HepG2 (cell line): ENCODE measurements around the gene NR3C2. TPM values are rescaled to one million over a fixed set of nuclear protein-coding genes. Genes with fewer than 3 reads are reported as not detected.

Source experiments
- ATAC-seq: fragments of 200-7000 bp; cut with Tn5 transposase; 3 replicates; pipeline ENCODE4 v1.9.1; 2020; ENCODE audit warnings: mild to moderate bottlenecking, moderate library complexity
- BruUV-seq: library from RNA; stranded (reverse); fragments of 400-500 nt; replicated peaks from 2 replicates; lab custom pipeline; 2021; lab: Mats Ljungman, UMichigan
- CTCF ChIA-PET: fragments of 300-600 bp; formaldehyde crosslinking; extraction: SDS; loops from one replicate; lab custom pipeline; 2021; ENCODE audit warnings: low total read pairs, inconsistent platforms, low intra/inter-chr PET ratio; lab: Yijun Ruan, JAX
- POLR2A ChIA-PET: fragments of 350-600 bp; sonication (Branson Sonifier 250); formaldehyde crosslinking; loops from one replicate; lab custom pipeline; 2020; ENCODE audit warnings: antibody characterized with exemption, inconsistent platforms; lab: Yijun Ruan, JAX
- DNase-seq: peaks from one replicate; pipeline ENCODE4 v3.0.0-alpha.2; 2015; ENCODE audit warnings: low spot score
- FAIRE-seq: peaks from 3 replicates; lab custom pipeline; 2011; peaks lifted over from hg19 to GRCh38; lab: Jason Lieb, UNC
- H2AFZ ChIP-seq: one replicate; pipeline ENCODE4 v1.6.1; 2011; ENCODE audit warnings: low read length, inconsistent platforms
- H3K27ac ChIP-seq: fragments of 300-600 bp; 3 replicates; pipeline ENCODE4 v1.8.0; 2011; ENCODE audit warnings: mixed run types, mild to moderate bottlenecking, mixed read lengths, low read length, inconsistent platforms; ENCODE audit not compliant: insufficient read depth; ENCODE audit errors: extremely low read length
- H3K27me3 ChIP-seq, 2 experiments: fragments of 200-600 bp in 1 of 2; 2 replicates in 1 of 2; 3 replicates in 1 of 2; pipeline versions ENCODE4 v1.6.0 to v1.8.0; 2011; ENCODE audit warnings: low read length in 2 of 2, mild to moderate bottlenecking in 2 of 2, moderate library complexity in 2 of 2, inconsistent platforms in 1 of 2; ENCODE audit not compliant: insufficient read depth in 2 of 2, control insufficient read depth in 1 of 2
- H3K36me3 ChIP-seq, 2 experiments: fragments of 200-600 bp in 1 of 2; replicated peaks in 1 of 2; 2 replicates in 1 of 2; 3 replicates in 1 of 2; pipeline versions ENCODE4 v1.5.1 to v1.8.0; 2011; ENCODE audit warnings: low read length in 2 of 2, inconsistent platforms in 1 of 2; ENCODE audit not compliant: insufficient read depth in 2 of 2, control insufficient read depth in 1 of 2
- H3K4me1 ChIP-seq: 2 replicates; pipeline ENCODE4 v1.5.1; 2012; ENCODE audit warnings: low read length, inconsistent platforms; ENCODE audit not compliant: insufficient read depth
- H3K4me2 ChIP-seq: 2 replicates; pipeline ENCODE4 v1.6.0; 2011; ENCODE audit warnings: low read depth, low read length, inconsistent platforms
- H3K4me3 ChIP-seq, 3 experiments: fragments of 200-600 bp in 1 of 3; sonication (generic), shearing (Covaris generic) in 1 of 3; replicated peaks in 1 of 3; 2 replicates each; pipeline ENCODE4 v1.5.1; 2011 to 2016; ENCODE audit warnings: low read length in 3 of 3, inconsistent platforms in 2 of 3, low read depth in 2 of 3, mild to moderate bottlenecking in 2 of 3, control low read depth in 1 of 3, mixed read lengths in 1 of 3; ENCODE audit not compliant: insufficient read depth in 1 of 3
- H3K79me2 ChIP-seq: one replicate; pipeline ENCODE4 v1.6.1; 2011; ENCODE audit warnings: low read length, inconsistent platforms; ENCODE audit not compliant: insufficient read depth
- H3K9ac ChIP-seq: 2 replicates; pipeline ENCODE4 v1.6.0; 2011; ENCODE audit warnings: mild to moderate bottlenecking, low read depth, low read length, inconsistent platforms; ENCODE audit not compliant: insufficient read depth
- H3K9me3 ChIP-seq: 2 replicates; pipeline ENCODE4 v1.5.1; 2012; ENCODE audit warnings: mild to moderate bottlenecking, low read length
- H4K20me1 ChIP-seq: 2 replicates; pipeline ENCODE4 v1.6.0; 2011; ENCODE audit warnings: inconsistent platforms, mild to moderate bottlenecking, low read length, moderate library complexity; ENCODE audit not compliant: insufficient read depth
- ARID4A ChIP-seq: sonication (generic); formaldehyde crosslinking; IDR thresholded peaks from 2 replicates; pipeline ENCODE4 v1.5.0; 2020; ENCODE audit warnings: mild to moderate bottlenecking, missing genetic modification reagents, borderline replicate concordance
- CHCHD3 ChIP-seq: sonication (generic); formaldehyde crosslinking; IDR thresholded peaks from 2 replicates; pipeline ENCODE4 v1.8.0; 2022; ENCODE audit warnings: mild to moderate bottlenecking, missing genetic modification reagents, moderate library complexity
- HCFC1 ChIP-seq: fragments of 150-350 bp; IDR thresholded peaks from 2 replicates; pipeline ENCODE4 v1.6.1; 2014; ENCODE audit warnings: low read depth, low read length
- KLF9 ChIP-seq: IDR thresholded peaks from 2 replicates; pipeline ENCODE4 v1.6.1; 2016; ENCODE audit warnings: low read depth
- MAFG ChIP-seq: sonication (generic); formaldehyde crosslinking; IDR thresholded peaks from 2 replicates; pipeline ENCODE4 v1.5.1; 2020; ENCODE audit warnings: mild to moderate bottlenecking, missing genetic modification reagents
- SIN3A ChIP-seq: IDR thresholded peaks from 2 replicates; pipeline ENCODE4 v1.6.1; 2011; ENCODE audit warnings: low read depth, mild to moderate bottlenecking, control low read depth, low read length, borderline replicate concordance
- ZNF264 ChIP-seq: sonication (generic); formaldehyde crosslinking; IDR thresholded peaks from 2 replicates; pipeline ENCODE4 v1.4.0; 2020; ENCODE audit warnings: missing genetic modification reagents
- ZNF558 ChIP-seq: sonication (generic); formaldehyde crosslinking; IDR thresholded peaks from 2 replicates; pipeline ENCODE4 v1.9.0; 2022; ENCODE audit warnings: mild to moderate bottlenecking, missing genetic modification reagents, borderline replicate concordance
- WGBS: methylation state at CpG from one replicate; pipeline ENCODE4 v1.1.6; 2017; ENCODE audit warnings: low lambda C conversion rate; 5-methylcytosine and 5-hydroxymethylcytosine counted together
- in situ Hi-C: cut with HindIII; loops from 2 replicates; pipeline ENCODE4 v1.10.0; 2017; ENCODE audit warnings: low pct_unique_long_range_greater_than_20kb; ENCODE audit not compliant: extremely low pct_ligation_motif_present
- intact Hi-C: fragments of 100-400 bp; cut with micrococcal nuclease; formaldehyde crosslinking; loops from one replicate; pipeline ENCODE4 v1.10.0; 2022; ENCODE audit not compliant: unreplicated experiment
- polyA plus RNA-seq, 8 experiments: library from polyadenylated mRNA; depleted of rRNA in 3 of 8; stranded (reverse) in 7 of 8; unstranded in 1 of 8; fragments of >200 nt; fragmentation: Illumina TruSeq in 4 of 8; extraction: Trizol in 4 of 8; gene quantifications; 2 replicates each; pipeline versions ENCODE4 v1.2.1 to v1.2.3, GENCODE V29; 2011 to 2016; ENCODE audit warnings: low read depth in 4 of 8, missing spikeins in 1 of 8, mixed read lengths in 1 of 8; ENCODE audit not compliant: insufficient read depth in 1 of 8
- total RNA-seq, 5 experiments: library from RNA; depleted of rRNA; stranded (reverse); fragments of >200 nt; fragmentation: Illumina TruSeq; extraction: Trizol; gene quantifications; 2 replicates each; pipeline ENCODE4 v1.2.3, GENCODE V29; 2016; ENCODE audit warnings: low read depth in 1 of 5

NR3C2 gene
- total and polyA plus RNA-seq, 2 of the 13 experiments (the other 11 are each of a cell fraction or from before 2014, with no cell fraction given): 0.26 to 0.46 TPM

- TF ChIP-seq KLF9 (CRISPR knock-in tag): no peak
- TF ChIP-seq CHCHD3: no peak
- no peak for TF ChIP-seq MAFG (CRISPR knock-in tag)
- no peak for TF ChIP-seq SIN3A
- TF ChIP-seq ARID4A (CRISPR knock-in tag): no peak
- no peak for TF ChIP-seq HCFC1
Observed at GRCh38 chr4:148062301-148062950, 379.8 kb downstream of the NR3C2 start (continued).

- ATAC-seq: no peak
- no peaks in the 10 kb centered on the region for H3K27me3 ChIP-seq
- no peaks in the 10 kb centered on the region for H3K9me3 ChIP-seq
- H3K79me2 ChIP-seq: no peaks in the 10 kb centered on the region
- no peak overlapping the region for H3K27ac ChIP-seq
- no peaks in the 10 kb centered on the region for H3K4me1 ChIP-seq
- H2AFZ ChIP-seq: no peak overlapping the region
- BruUV-seq: no TSS peak
- no peak overlapping the region for H3K4me2 ChIP-seq
- TF ChIP-seq ZNF264 (CRISPR knock-in tag) (no peak), ZNF558 (no peak)
- in situ Hi-C loops (no loop called here), intact Hi-C loops (no loop called here)
- no peak for FAIRE-seq
- H4K20me1 ChIP-seq: no peaks in the 10 kb centered on the region
- WGBS: 59% methylated on average over 8 of the region's 8 CpGs
- no peaks in the 10 kb centered on the region for H3K36me3 ChIP-seq
- no peak overlapping the region for H3K4me3 ChIP-seq
- DNase-seq: no peak
- H3K9ac ChIP-seq: no peak overlapping the region
- CTCF ChIA-PET: no interaction called here
- POLR2A ChIA-PET: no interaction called here
Observed at GRCh38 chr4:148061795-148062194, 380.4 kb downstream of the NR3C2 start.
